SK-N-SH (cell line): ENCODE results near the gene COG8. TPM values are rescaled to one million over a fixed set of nuclear protein-coding genes. Genes with fewer than 3 reads are reported as not detected.
A peak's percentile ranks its signal among the peaks of the same experiment; 100 is the strongest.

Experiments
- CTCF ChIA-PET: fragments of 300-600, 350-600 bp; formaldehyde crosslinking; extraction: SDS; loops from one replicate; lab custom pipeline; 2021; lab: Yijun Ruan, JAX
- POLR2A ChIA-PET: fragments of 350-600 bp; sonication (Branson Sonifier 250); formaldehyde crosslinking; extraction: SDS; loops from one replicate; lab custom pipeline; 2020; ENCODE audit warnings: antibody characterized with exemption, inconsistent platforms; lab: Yijun Ruan, JAX
- DNase-seq: peaks from one replicate; pipeline ENCODE4 v3.0.0; 2012
- H2AFZ ChIP-seq: fragments of 200-600 bp; sonication (generic); 2 replicates; pipeline ENCODE4 v1.8.1; 2016; ENCODE audit warnings: antibody characterized with exemption, mild to moderate bottlenecking, low read depth
- H3F3A ChIP-seq: fragments of 200-600 bp; sonication (generic); replicated peaks from 2 replicates; pipeline ENCODE3; 2016; ENCODE audit warnings: antibody characterized with exemption, mild to moderate bottlenecking; ENCODE audit not compliant: insufficient read depth
- H3K27ac ChIP-seq, 2 experiments: fragments of 200-500 bp in 1 of 2; fragments of 200-600 bp in 1 of 2; sonication (Bioruptor generic) in 1 of 2; sonication (generic), shearing (Covaris generic) in 1 of 2; 2 replicates each; pipeline versions ENCODE4 v1.5.1 to v1.6.1; 2014 to 2016; ENCODE audit warnings: low read depth in 2 of 2, inconsistent platforms in 1 of 2, low read length in 1 of 2, mild to moderate bottlenecking in 1 of 2, mixed read lengths in 1 of 2
- H3K27me3 ChIP-seq: fragments of 200-600 bp; sonication (generic), shearing (Covaris generic); 2 replicates; pipeline ENCODE4 v1.6.1; 2016; ENCODE audit warnings: mixed run types; ENCODE audit not compliant: insufficient read depth
- H3K36me3 ChIP-seq, 2 experiments: fragments of 200-500 bp in 1 of 2; fragments of 200-600 bp in 1 of 2; sonication (Bioruptor generic) in 1 of 2; sonication (generic) in 1 of 2; replicated peaks in 1 of 2; 2 replicates each; pipeline versions ENCODE3 to v1.5.1; 2014 to 2016; ENCODE audit warnings: low read length in 1 of 2, mild to moderate bottlenecking in 1 of 2; ENCODE audit not compliant: insufficient read depth in 2 of 2, control insufficient read depth in 1 of 2
- H3K4me1 ChIP-seq, 2 experiments: fragments of 200-500 bp in 1 of 2; fragments of 200-600 bp in 1 of 2; sonication (Bioruptor generic) in 1 of 2; sonication (generic), shearing (Covaris generic) in 1 of 2; 2 replicates each; pipeline versions ENCODE4 v1.5.1 to v1.6.1; 2014 to 2016; ENCODE audit warnings: low read depth in 1 of 2, low read length in 1 of 2, mixed run types in 1 of 2; ENCODE audit not compliant: insufficient read depth in 2 of 2, control insufficient read depth in 1 of 2
- H3K4me2 ChIP-seq: fragments of 200-600 bp; sonication (generic), shearing (Covaris generic); 2 replicates; pipeline ENCODE4 v1.6.1; 2017; ENCODE audit warnings: mixed run types
- H3K4me3 ChIP-seq, 2 experiments: fragments of 200-500 bp in 1 of 2; fragments of 200-600 bp in 1 of 2; sonication (Bioruptor generic) in 1 of 2; sonication (generic), shearing (Covaris generic) in 1 of 2; 2 replicates each; pipeline versions ENCODE4 v1.5.1 to v1.8.1; 2014 to 2016; ENCODE audit warnings: low read depth in 2 of 2, inconsistent platforms in 1 of 2, low read length in 1 of 2, mild to moderate bottlenecking in 1 of 2, mixed read lengths in 1 of 2, moderate library complexity in 1 of 2
- H3K79me2 ChIP-seq: fragments of 200-600 bp; sonication (generic); 2 replicates; pipeline ENCODE4 v1.8.1; 2017; ENCODE audit warnings: mild to moderate bottlenecking; ENCODE audit not compliant: insufficient read depth
- H3K9ac ChIP-seq: fragments of 200-600 bp; sonication (generic); 2 replicates; pipeline ENCODE4 v1.6.1; 2017; ENCODE audit warnings: mixed run types
- H3K9me2 ChIP-seq: fragments of 200-600 bp; sonication (generic); 2 replicates; pipeline ENCODE4 v1.6.1; 2017; ENCODE audit warnings: mixed run types
- H3K9me3 ChIP-seq: fragments of 200-600 bp; sonication (generic); 2 replicates; pipeline ENCODE4 v1.6.1; 2017; ENCODE audit warnings: mixed run types, mild to moderate bottlenecking, moderate library complexity
- H4K20me1 ChIP-seq: fragments of 200-600 bp; sonication (generic); 2 replicates; pipeline ENCODE4 v1.6.1; 2017; ENCODE audit warnings: mild to moderate bottlenecking, mixed run types; ENCODE audit not compliant: insufficient read depth
- CHD2 ChIP-seq: fragments of 150-350 bp; IDR thresholded peaks from 2 replicates; pipeline ENCODE4 v1.6.1; 2018; ENCODE audit warnings: low read length; ENCODE audit not compliant: partially characterized antibody
- ELF1 ChIP-seq: IDR thresholded peaks from 2 replicates; pipeline ENCODE4 v1.4.0; 2012
- EZH2phosphoT487 ChIP-seq: fragments of 200-600 bp; sonication (generic); IDR thresholded peaks from 2 replicates; pipeline ENCODE4 v1.6.1; 2017; ENCODE audit warnings: low read depth, mixed run types, mild to moderate bottlenecking, antibody characterized with exemption, moderate library complexity, borderline replicate concordance
- FOSL2 ChIP-seq: IDR thresholded peaks from 2 replicates; pipeline ENCODE4 v1.4.0; 2012; ENCODE audit warnings: low read depth, mild to moderate bottlenecking, moderate library complexity, borderline replicate concordance
- FOXM1 ChIP-seq: IDR thresholded peaks from 2 replicates; pipeline ENCODE4 v1.4.0; 2012; ENCODE audit warnings: low read depth, mild to moderate bottlenecking
- GABPA ChIP-seq: IDR thresholded peaks from 2 replicates; pipeline ENCODE4 v1.4.0; 2012; ENCODE audit warnings: low read depth, mild to moderate bottlenecking
- GATA2 ChIP-seq: sonication (generic); formaldehyde crosslinking; IDR thresholded peaks from 2 replicates; pipeline ENCODE4 v1.5.0; 2020; ENCODE audit warnings: mild to moderate bottlenecking, missing genetic modification reagents
- JUND ChIP-seq: IDR thresholded peaks from 2 replicates; pipeline ENCODE4 v1.4.0; 2012
- NRF1 ChIP-seq: IDR thresholded peaks from 2 replicates; pipeline ENCODE4 v1.6.1; 2012; ENCODE audit warnings: low read depth, mild to moderate bottlenecking, low read length
- PBX3 ChIP-seq: IDR thresholded peaks from 2 replicates; pipeline ENCODE4; 2012
- POLR2AphosphoS5 ChIP-seq: IDR thresholded peaks from 2 replicates; pipeline ENCODE4 v1.6.1; 2012; ENCODE audit warnings: low read depth, low read length
- RFX5 ChIP-seq: IDR thresholded peaks from 2 replicates; pipeline ENCODE4 v1.6.1; 2012; ENCODE audit warnings: mild to moderate bottlenecking, improper control_type of control experiment, low read length
- RXRA ChIP-seq: IDR thresholded peaks from 2 replicates; pipeline ENCODE4 v1.4.0; 2012; ENCODE audit warnings: low read depth, mild to moderate bottlenecking, borderline replicate concordance
- TAF1 ChIP-seq: IDR thresholded peaks from 2 replicates; pipeline ENCODE4 v1.6.1; 2012; ENCODE audit warnings: low read depth, mild to moderate bottlenecking, low read length, moderate library complexity, borderline replicate concordance
- TCF12 ChIP-seq: IDR thresholded peaks from 2 replicates; pipeline ENCODE4 v1.4.0; 2012
- WGBS: methylation state at CpG from one replicate; pipeline ENCODE4 v1.1.6; 2017; ENCODE audit warnings: low lambda C conversion rate; 5-methylcytosine and 5-hydroxymethylcytosine counted together
- polyA plus RNA-seq, 3 experiments: library from polyadenylated mRNA; depleted of rRNA; stranded (reverse); fragments of >200 nt; gene quantifications; 2 replicates each; pipeline ENCODE4 v1.2.3, GENCODE V29; 2012
- TF ChIP-seq, protein P1 (sequence below): fragments of 200-600 bp; sonication (generic); IDR thresholded peaks from 2 replicates; pipeline ENCODE4 v1.6.1; 2017; ENCODE audit warnings: antibody characterized with exemption, mild to moderate bottlenecking, moderate library complexity
- TF ChIP-seq, protein P2 (sequence below): IDR thresholded peaks from 2 replicates; pipeline ENCODE4 v1.6.1; 2012; ENCODE audit warnings: mild to moderate bottlenecking, low read depth, low read length, moderate library complexity
- TF ChIP-seq, protein P3 (sequence below): IDR thresholded peaks from 2 replicates; pipeline ENCODE4 v1.4.0; 2012; ENCODE audit warnings: low read depth, borderline replicate concordance

Gene COG8
- polyA plus RNA-seq, 1 of the 3 experiments (the other 2 are of a cell fraction) = 30.2 TPM

DNA sequence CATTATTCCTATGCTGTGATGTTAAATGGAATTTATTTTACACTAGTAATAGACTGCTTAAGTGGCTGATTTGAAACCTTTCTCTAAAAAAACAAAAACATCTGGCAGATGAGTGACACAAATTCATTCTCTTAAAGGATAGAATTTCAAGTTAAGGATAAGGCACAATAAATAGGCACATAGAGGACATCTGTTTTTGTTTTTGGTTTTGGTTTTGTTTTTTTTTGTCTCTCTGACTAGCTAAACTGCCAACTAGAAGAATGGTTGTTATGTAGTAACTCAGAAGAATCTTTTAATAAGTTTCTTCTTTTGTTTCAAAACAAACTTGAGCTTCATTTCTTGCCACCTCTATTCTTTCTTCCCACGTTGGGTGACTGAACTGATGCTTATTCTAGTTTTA, 33.3 kb downstream of the COG8 start:
- no peaks in the 10 kb centered on the region for H4K20me1 ChIP-seq
- H3K27ac ChIP-seq = peak overlapping the region; percentile 36 to 40; a peak in 2 of 4 replicates
- H3F3A ChIP-seq = peaks cover 23% of the 10 kb centered on the region
- H3K79me2 ChIP-seq = no peaks in the 10 kb centered on the region
- no peaks in the 10 kb centered on the region for H3K27me3 ChIP-seq
- TF ChIP-seq TCF12 (0 out of 2 replicates have a peak, but pooled peaks have one; percentile 9), ELF1 (no peak)
- no peaks in the 10 kb centered on the region for H3K9me2 ChIP-seq
- ChIA-PET CTCF (no interaction called here), POLR2A (no interaction called here)
- peaks cover 11 to 20% of the 10 kb centered on the region in 2 experiments for H3K36me3 ChIP-seq
- no peak overlapping the region for H2AFZ ChIP-seq
- H3K9ac ChIP-seq = no peak overlapping the region
- H3K4me1 ChIP-seq = no peaks in the 10 kb centered on the region; a peak in 1 of 4 replicates
- H3K4me3 ChIP-seq = no peak overlapping the region
- no peaks in the 10 kb centered on the region for H3K9me3 ChIP-seq
- no peak overlapping the region for H3K4me2 ChIP-seq
- DNase-seq = no peak
- 71% methylated on average over 1 of the region's 1 CpG for WGBS

DNA sequence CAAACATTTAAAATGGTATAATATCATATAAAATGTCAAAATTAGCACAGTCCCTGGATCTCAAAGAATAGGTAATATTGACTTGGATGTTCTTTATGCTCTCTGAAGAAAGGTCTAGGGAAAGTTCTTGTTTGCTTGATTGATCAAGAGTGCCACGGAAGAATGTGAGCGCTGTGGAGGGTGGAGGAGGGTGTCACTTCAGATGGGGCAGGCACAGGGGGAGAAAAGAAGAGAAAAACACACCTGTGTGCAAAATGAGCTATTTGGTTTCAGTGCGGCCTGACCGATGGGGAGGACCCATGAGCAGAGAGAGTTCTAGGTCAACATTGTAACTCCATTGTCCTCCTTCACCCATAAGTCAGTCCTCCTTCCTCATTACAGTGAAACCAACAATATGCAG, 37.1 kb downstream of the COG8 start:
- DNase-seq = no peak
- Histone ChIP-seq H2AFZ (no peak overlapping the region), H3F3A (peaks cover 8% of the 10 kb centered on the region), H3K4me1 (no peaks in the 10 kb centered on the region), H3K79me2 (no peaks in the 10 kb centered on the region), H3K9me3 (no peaks in the 10 kb centered on the region), H3K9me2 (no peaks in the 10 kb centered on the region), H4K20me1 (no peaks in the 10 kb centered on the region), H3K27ac (no peak overlapping the region), H3K36me3 (peaks cover 25 to 43% of the 10 kb centered on the region in 2 experiments), H3K9ac (no peak overlapping the region), H3K4me3 (no peak overlapping the region), H3K27me3 (no peaks in the 10 kb centered on the region), H3K4me2 (no peak overlapping the region)
- WGBS = 97% methylated on average over 4 of the region's 4 CpGs
- no peak for TF ChIP-seq PBX3
- TF ChIP-seq, protein P1, sequence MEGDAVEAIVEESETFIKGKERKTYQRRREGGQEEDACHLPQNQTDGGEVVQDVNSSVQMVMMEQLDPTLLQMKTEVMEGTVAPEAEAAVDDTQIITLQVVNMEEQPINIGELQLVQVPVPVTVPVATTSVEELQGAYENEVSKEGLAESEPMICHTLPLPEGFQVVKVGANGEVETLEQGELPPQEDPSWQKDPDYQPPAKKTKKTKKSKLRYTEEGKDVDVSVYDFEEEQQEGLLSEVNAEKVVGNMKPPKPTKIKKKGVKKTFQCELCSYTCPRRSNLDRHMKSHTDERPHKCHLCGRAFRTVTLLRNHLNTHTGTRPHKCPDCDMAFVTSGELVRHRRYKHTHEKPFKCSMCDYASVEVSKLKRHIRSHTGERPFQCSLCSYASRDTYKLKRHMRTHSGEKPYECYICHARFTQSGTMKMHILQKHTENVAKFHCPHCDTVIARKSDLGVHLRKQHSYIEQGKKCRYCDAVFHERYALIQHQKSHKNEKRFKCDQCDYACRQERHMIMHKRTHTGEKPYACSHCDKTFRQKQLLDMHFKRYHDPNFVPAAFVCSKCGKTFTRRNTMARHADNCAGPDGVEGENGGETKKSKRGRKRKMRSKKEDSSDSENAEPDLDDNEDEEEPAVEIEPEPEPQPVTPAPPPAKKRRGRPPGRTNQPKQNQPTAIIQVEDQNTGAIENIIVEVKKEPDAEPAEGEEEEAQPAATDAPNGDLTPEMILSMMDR = no peak
- TF ChIP-seq RXRA = no peak
- TF ChIP-seq FOSL2 = no peak
- TF ChIP-seq GATA2 (CRISPR knock-in tag) = no peak
- TF ChIP-seq FOXM1 = no peak
- TF ChIP-seq TCF12 = no peak
- no peak for TF ChIP-seq ELF1
- TF ChIP-seq POLR2AphosphoS5 = no peak
- TF ChIP-seq CHD2 = no peak
- no peak for TF ChIP-seq GABPA
- TF ChIP-seq, protein P2, sequence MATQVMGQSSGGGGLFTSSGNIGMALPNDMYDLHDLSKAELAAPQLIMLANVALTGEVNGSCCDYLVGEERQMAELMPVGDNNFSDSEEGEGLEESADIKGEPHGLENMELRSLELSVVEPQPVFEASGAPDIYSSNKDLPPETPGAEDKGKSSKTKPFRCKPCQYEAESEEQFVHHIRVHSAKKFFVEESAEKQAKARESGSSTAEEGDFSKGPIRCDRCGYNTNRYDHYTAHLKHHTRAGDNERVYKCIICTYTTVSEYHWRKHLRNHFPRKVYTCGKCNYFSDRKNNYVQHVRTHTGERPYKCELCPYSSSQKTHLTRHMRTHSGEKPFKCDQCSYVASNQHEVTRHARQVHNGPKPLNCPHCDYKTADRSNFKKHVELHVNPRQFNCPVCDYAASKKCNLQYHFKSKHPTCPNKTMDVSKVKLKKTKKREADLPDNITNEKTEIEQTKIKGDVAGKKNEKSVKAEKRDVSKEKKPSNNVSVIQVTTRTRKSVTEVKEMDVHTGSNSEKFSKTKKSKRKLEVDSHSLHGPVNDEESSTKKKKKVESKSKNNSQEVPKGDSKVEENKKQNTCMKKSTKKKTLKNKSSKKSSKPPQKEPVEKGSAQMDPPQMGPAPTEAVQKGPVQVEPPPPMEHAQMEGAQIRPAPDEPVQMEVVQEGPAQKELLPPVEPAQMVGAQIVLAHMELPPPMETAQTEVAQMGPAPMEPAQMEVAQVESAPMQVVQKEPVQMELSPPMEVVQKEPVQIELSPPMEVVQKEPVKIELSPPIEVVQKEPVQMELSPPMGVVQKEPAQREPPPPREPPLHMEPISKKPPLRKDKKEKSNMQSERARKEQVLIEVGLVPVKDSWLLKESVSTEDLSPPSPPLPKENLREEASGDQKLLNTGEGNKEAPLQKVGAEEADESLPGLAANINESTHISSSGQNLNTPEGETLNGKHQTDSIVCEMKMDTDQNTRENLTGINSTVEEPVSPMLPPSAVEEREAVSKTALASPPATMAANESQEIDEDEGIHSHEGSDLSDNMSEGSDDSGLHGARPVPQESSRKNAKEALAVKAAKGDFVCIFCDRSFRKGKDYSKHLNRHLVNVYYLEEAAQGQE = no peak
- TF ChIP-seq EZH2phosphoT487 = no peak
- no peak for TF ChIP-seq NRF1
- TF ChIP-seq, protein P3, sequence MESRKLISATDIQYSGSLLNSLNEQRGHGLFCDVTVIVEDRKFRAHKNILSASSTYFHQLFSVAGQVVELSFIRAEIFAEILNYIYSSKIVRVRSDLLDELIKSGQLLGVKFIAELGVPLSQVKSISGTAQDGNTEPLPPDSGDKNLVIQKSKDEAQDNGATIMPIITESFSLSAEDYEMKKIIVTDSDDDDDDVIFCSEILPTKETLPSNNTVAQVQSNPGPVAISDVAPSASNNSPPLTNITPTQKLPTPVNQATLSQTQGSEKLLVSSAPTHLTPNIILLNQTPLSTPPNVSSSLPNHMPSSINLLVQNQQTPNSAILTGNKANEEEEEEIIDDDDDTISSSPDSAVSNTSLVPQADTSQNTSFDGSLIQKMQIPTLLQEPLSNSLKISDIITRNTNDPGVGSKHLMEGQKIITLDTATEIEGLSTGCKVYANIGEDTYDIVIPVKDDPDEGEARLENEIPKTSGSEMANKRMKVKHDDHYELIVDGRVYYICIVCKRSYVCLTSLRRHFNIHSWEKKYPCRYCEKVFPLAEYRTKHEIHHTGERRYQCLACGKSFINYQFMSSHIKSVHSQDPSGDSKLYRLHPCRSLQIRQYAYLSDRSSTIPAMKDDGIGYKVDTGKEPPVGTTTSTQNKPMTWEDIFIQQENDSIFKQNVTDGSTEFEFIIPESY = no peak
- TF ChIP-seq JUND = no peak
- no peak for TF ChIP-seq TAF1
- no peak for TF ChIP-seq RFX5
- ChIA-PET POLR2A (interaction anchor here (1.2 kb wide), 1 partner anchor 10 kb away, joined by 3 read pairs; no protein-coding TSS in a partner anchor), CTCF (interaction anchor here (1.6 to 2.1 kb wide), 2 partner anchors 15 to 152 kb away, joined by 3 to 7 read pairs; no protein-coding TSS in a partner anchor)
